ENCODE measurements around the gene CAMK2N1.

CAMK2N1 gene

DNA sequence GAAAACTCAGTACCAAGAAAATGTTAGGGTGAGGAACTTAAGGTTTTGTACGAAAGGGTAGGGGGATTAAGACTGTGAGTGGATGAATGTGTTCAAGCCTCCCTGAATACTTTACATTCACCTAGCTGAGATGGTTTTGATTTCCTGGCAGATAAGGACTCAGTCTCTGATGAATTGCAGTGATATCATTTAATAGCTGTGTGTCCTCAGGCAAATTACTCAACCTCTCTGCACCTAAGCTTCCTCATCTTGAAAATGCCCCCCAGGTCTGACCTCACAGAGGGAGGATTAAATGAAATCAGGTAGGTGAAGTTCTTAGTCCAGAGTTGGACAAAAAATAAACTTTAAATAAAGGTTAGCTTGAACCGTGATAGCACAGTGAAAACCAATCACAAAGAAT, 48.4 kb downstream of the CAMK2N1 start:
- H3K4me1 ChIP-seq (ENCODE audit: insufficient read depth, low read length): no peaks in the 10 kb centered on the region
- H3K9me3 ChIP-seq (ENCODE audit: low read length): no peaks in the 10 kb centered on the region
- no peaks in the 10 kb centered on the region for H3K36me3 ChIP-seq (ENCODE audit: insufficient read depth, low read length)
- no peak overlapping the region for H3K9ac ChIP-seq (ENCODE audit: low read length)
- no peaks in the 10 kb centered on the region for H3K27me3 ChIP-seq (ENCODE audit: control insufficient read depth in 1 of 2, insufficient read depth in 2 of 2, low read length in 2 of 2)
- H3K4me3 ChIP-seq (ENCODE audit: low read depth in 1 of 2, low read length in 2 of 2): no peak overlapping the region
- H3K27ac ChIP-seq (ENCODE audit: low read depth, low read length): no peak overlapping the region

DNA sequence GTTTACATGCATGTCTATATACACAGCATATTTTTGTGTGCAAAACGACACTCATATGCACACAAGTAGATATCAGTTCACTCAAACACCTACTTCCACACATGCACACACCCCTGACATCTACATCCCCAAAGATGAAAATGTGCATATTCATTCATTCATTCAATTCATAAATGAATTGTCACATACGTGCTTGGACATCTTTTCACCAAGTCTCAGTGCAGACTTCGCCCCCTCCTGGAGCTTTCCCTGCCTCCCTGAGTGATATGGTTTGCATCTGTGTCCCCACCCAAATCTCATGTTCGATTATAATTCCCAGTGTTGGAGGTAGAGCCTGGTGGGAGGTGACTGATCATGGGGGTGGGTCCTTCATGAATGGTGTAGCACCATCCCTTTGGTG, 53.1 kb downstream of the CAMK2N1 start:
- Histone ChIP-seq H3K9ac (ENCODE audit: low read length) (no peak overlapping the region), H3K27me3 (ENCODE audit: control insufficient read depth in 1 of 2, insufficient read depth in 2 of 2, low read length in 2 of 2) (peaks cover 0 to 4% of the 10 kb centered on the region in 2 donors), H3K27ac (ENCODE audit: low read depth, low read length) (no peak overlapping the region), H3K4me1 (ENCODE audit: insufficient read depth, low read length) (no peaks in the 10 kb centered on the region), H3K4me3 (ENCODE audit: low read depth in 1 of 2, low read length in 2 of 2) (no peak overlapping the region), H3K9me3 (ENCODE audit: low read length) (no peaks in the 10 kb centered on the region), H3K36me3 (ENCODE audit: insufficient read depth, low read length) (no peaks in the 10 kb centered on the region)
